Stimulated activated CD8-positive, alpha-beta memory T cell treated with anti-CD3 and anti-CD28 coated beads, Interleukin-15, amount 100 ng/mL, for 1 hour (primary cell): ENCODE data around the gene HSPA1A.
"Not testable (repeated sequence)": the region's sequence is repeated elsewhere in the genome, so short reads cannot be mapped to it uniquely, and the experiment has no call there.

Experiments used
- DNase-seq: peaks from one replicate; pipeline ENCODE4 v3.0.0-alpha.2; 2020; ENCODE audit warnings: low read depth

Gene HSPA1A

GRCh38 chr6:31811645-31812044 is 3.7 kb upstream of the HSPA1A start:
- no peak for DNase-seq

DNA sequence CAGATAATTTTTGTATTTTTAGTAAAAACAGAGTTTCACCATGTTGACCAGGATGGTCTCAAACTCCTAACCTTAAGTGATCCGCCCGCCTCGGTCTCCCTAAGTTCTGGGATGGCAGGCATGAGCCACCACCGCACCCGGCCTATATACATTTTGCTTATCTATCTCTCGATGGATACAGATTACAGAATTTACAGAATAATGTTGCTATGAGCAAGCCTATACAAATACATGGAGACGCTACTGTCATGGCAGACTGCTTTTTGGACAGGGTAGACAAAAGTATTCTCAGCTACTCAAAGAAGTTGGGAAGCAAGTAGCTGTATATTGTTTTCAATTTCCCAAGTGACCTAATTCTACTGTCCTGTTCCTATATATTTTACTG is 1.9 kb upstream of the HSPA1A start:
- no peak for DNase-seq

GRCh38 chr6:31814677-31815024 is 692 bp upstream of the HSPA1A start:
- DNase-seq = peak; percentile 57

DNA sequence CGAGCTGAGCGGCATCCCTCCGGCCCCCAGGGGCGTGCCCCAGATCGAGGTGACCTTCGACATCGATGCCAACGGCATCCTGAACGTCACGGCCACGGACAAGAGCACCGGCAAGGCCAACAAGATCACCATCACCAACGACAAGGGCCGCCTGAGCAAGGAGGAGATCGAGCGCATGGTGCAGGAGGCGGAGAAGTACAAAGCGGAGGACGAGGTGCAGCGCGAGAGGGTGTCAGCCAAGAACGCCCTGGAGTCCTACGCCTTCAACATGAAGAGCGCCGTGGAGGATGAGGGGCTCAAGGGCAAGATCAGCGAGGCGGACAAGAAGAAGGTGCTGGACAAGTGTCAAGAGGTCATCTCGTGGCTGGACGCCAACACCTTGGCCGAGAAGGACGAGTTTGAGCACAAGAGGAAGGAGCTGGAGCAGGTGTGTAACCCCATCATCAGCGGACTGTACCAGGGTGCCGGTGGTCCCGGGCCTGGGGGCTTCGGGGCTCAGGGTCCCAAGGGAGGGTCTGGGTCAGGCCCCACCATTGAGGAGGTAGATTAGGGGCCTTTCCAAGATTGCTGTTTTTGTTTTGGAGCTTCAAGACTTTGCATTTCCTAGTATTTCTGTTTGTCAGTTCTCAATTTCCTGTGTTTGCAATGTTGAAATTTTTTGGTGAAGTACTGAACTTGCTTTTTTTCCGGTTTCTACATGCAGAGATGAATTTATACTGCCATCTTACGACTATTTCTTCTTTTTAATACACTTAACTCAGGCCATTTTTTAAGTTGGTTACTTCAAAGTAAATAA is 2.0 kb downstream of the HSPA1A start:
- DNase-seq = not testable (repeated sequence)

- DNase-seq = not testable (repeated sequence)
Measured at GRCh38 chr6:31817929-31818511, 2.7 kb downstream of the HSPA1A start.

DNA sequence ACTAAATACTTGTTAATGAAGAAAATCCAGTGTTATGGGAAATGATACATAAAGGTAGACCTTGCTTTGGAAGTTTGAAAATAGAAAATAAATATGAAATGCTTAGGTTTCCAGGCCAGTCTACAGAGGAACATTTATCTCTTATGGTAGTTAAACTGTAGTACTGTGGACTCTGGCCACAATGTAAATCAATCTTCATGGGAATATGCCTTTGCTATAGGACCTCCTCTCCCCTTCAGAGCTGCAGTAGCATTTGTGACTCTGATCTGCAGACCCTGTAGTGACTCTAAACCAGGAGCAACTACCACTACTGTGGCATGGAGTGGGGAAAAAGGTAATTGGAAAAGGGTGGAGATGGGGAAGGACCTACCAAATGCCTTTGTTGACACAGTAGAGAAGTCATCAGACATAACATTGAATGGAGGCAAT is 4.5 kb downstream of the HSPA1A start:
- no peak for DNase-seq

DNA sequence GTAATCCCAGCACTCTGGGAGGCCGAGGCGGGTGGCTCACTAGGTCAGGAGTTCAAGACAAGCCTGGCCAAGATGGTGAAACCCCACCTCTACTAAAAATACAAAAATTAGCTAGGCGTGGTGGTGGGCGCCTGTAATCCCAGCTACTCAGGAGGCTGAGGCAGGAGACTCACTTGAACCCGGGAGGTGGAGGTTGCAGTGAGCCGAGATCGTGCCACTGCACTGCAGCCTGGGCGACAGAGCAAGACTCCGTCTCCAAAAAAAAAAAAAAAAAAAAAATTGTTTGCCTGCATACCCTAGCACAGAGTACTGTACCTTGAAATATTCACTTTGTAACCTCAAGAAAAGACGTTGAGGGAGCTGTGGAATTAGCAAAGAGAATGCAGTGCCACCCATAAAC is 5.1 kb downstream of the HSPA1A start:
- DNase-seq = not testable (repeated sequence)

DNA sequence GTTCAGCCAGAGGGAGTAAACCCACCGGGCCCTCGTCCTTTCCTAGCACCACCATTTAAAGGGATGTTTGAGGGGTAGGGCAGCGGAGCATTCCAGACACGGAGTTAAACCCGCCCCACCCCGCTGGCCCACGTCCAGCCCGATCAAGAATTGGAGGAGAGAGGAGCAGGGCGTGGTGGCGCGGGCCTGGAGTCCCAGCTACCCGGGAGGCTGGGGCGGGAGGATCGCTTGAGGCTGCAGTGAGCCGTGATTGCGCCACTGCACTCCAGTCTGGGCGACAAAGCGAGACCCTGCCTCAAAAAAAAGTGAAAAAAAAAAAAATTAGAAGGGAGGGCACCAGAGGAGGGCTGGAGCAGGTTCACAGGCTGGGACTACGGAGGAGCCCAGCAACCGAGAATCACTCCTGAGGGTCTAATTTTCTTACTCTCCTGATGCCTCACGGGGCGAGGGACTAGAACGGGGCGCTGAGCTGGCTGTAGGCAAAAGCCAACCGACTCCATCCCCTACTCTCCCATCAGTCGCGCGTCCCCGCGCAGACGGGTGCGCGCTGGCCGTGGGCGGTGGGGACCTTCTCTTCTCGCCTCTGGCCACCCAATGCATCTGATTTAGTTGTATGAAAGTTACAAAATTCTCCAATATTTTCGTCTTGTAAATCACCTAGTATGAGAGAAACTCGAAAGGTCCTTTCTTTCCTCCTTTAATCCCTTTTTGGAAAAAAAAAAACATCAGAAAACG is 6.1 kb downstream of the HSPA1A start:
- DNase-seq = no peak

DNA sequence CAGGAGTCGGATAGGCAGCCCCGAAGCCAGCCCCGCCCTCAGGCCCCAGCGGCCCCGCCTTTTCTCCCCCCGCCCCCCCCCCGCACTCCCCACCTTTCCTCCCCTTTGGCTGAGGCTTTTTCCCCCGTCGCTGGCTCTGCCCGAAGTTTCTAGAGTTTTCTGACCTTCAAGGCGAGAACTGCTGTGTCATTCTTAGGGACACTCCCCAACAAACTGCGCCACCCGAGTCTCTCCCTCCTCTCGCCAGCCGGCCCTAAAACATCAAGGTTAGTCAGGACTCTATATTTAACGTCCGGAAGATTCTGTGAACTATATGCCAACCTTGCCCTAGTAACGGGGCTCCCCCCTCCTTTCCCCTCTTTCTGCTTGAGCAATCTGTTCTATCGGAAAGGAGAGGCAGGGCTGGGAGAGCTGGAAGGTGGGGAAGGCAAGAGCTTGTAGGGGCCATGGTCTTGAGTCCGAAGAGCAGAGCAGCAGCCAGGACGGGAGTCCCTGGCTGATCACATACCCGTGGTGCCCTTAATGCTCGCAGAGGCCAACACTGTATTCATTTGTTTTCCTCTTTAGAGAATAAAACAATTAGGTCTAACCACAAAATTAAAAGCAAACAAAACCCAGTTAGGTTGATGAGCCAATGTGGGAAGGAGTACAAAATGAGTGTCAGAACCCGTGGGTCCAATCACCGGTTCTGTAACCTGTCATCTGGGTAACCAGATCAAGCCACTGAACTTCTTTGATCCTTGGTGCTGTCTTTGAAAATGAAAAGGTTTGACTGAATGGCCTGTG is 6.9 kb downstream of the HSPA1A start:
- peak; percentile 41 for DNase-seq

GRCh38 chr6:31823592-31824196 is 8.4 kb downstream of the HSPA1A start:
- DNase-seq = not testable (repeated sequence)

GRCh38 chr6:31825553-31825952 is 10.2 kb downstream of the HSPA1A start:
- no peak for DNase-seq

- DNase-seq = no peak
Measured at GRCh38 chr6:31826793-31827285, 11.5 kb downstream of the HSPA1A start.

DNA sequence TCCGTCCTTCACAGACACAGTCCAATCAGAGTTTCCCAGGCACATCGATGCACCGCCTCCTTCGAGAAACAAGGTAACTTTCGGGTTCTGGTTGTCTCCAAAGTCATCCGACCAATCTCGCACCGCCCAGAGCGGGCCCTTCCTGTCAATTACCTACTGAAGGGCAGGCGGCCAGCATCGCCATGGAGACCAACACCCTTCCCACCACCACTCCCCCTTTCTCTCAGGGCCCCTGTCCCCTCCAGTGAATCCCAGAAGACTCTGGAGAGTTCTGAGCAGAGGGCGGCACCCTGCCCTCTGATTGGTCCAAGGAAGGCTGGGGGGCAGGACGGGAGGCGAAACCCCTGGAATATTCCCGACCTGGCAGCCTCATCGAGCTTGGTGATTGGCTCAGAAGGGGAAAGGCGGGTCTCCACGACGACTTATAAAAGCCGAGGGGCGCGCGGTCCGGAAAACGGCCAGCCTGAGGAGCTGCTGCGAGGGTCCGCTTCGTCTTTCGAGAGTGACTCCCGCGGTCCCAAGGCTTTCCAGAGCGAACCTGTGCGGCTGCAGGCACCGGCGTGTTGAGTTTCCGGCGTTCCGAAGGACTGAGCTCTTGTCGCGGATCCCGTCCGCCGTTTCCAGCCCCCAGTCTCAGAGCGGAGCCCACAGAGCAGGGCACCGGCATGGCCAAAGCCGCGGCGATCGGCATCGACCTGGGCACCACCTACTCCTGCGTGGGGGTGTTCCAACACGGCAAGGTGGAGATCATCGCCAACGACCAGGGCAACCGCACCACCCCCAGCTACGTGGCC is 12.1 kb downstream of the HSPA1A start, which contains the start of gene HSPA1B:
Gene HSPA1B, plus strand, starts transcription at position 453 of the 794 bp plus-strand sequence. Its CDS starts 213 bp downstream, at position 666.
- peak; percentile 81 for DNase-seq

- DNase-seq = no peak
Measured at GRCh38 chr6:31829633-31830283, 14.4 kb downstream of the HSPA1A start.

DNA sequence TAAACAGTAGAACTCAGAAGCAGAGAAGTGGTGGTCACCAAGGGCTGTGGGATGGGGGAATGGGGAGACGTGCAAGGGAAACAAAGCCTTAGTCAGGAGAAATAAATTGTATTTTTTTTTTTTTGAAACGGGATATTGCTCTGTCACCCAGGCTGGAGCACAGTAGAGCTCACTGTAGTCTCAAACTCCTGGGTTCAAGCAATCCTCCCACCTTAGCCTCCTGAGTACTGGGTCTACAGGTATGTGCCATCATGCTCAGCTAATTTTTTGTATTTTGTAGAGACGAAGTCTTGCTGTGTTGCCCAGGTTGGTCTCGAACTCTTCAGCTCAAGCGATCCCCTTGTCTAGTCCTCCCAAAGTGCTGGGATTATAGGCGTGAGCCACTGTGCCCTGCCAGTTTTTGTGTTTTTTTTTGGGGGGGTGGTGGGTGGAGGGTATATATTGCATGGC is 15.6 kb downstream of the HSPA1A start:
- DNase-seq = no peak

GRCh38 chr6:31831350-31832215 is 16.2 kb downstream of the HSPA1A start:
- no peak for DNase-seq

GRCh38 chr6:31834367-31835250 is 19.3 kb downstream of the HSPA1A start:
- peak; percentile 71 for DNase-seq

GRCh38 chr6:31836047-31836473 is 20.7 kb downstream of the HSPA1A start:
- no peak for DNase-seq
